Measurements from ENCODE around the gene ITPR1.

ITPR1 gene

DNA sequence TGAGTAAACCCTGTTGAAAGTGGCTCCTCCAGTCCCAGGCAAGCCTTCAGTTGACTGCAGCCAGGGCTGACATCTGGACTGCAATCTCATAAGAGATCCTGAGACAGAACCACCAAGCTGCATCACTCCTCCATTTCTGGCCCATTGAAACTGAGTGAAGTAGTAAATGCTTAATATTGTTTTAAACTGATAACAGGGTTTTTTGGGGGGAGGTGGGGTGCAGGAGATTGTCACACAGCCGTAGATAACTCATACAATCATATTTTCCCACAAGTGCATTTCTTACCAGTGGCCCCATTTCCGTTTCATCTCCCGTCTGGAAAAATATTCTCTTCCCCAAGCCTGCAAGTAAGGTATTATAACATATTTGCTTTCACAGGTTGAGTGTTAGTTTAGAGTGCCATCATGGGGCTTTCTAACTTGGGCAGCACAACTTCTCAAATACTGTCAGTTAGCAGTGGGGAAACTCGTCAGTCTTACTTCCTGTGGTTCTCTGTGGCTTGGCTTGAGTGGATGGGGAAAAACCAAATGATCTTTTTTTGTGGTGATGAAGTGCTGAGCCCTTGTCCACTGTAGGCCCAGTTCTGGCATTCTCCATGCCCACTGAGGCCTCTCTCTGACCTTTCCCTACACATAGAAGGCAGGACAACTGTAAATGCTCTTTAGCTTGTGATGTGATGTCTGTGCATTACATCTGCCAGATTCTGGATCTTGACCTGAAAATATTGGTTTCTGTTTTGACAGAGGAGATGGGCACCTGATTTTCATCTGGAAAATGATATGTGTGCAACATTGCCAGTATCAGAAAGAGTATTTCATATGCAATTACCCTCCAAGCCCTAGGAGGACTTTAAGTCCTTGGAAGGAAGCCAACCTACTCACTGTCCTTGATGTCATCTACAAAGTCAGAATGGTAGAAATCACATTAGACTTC is 396.0 kb downstream of the ITPR1 start:
- DNase-seq (ENCODE audit: low spot score), result peak; percentile 53
- TF ChIP-seq, protein P1, sequence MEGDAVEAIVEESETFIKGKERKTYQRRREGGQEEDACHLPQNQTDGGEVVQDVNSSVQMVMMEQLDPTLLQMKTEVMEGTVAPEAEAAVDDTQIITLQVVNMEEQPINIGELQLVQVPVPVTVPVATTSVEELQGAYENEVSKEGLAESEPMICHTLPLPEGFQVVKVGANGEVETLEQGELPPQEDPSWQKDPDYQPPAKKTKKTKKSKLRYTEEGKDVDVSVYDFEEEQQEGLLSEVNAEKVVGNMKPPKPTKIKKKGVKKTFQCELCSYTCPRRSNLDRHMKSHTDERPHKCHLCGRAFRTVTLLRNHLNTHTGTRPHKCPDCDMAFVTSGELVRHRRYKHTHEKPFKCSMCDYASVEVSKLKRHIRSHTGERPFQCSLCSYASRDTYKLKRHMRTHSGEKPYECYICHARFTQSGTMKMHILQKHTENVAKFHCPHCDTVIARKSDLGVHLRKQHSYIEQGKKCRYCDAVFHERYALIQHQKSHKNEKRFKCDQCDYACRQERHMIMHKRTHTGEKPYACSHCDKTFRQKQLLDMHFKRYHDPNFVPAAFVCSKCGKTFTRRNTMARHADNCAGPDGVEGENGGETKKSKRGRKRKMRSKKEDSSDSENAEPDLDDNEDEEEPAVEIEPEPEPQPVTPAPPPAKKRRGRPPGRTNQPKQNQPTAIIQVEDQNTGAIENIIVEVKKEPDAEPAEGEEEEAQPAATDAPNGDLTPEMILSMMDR (IDR thresholded peaks at IDR 0.05; ENCODE audit: extremely low read depth, missing control alignments), result peak; percentile 18

DNA sequence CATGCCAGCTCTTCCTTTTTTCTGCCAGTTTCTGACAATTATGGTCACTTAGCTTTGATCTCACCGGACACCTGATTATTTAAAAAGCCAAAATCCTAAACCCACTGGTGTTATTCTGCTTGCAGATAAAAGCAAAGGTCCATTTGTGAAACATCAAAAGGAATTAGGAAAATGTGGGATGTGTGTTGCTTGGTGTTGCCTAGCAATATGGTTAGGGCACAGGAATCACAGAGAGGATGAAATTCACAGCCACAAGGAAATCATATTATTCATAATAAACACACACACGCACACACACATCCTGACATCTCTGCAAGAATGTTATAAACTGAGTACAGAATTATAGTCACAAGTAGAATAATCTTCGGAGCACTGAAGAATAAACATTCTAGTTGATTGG is 396.7 kb downstream of the ITPR1 start:
- TF ChIP-seq, protein P1 (IDR thresholded peaks at IDR 0.05; ENCODE audit: extremely low read depth, missing control alignments), result no peak
- DNase-seq (ENCODE audit: low spot score), result no peak

DNA sequence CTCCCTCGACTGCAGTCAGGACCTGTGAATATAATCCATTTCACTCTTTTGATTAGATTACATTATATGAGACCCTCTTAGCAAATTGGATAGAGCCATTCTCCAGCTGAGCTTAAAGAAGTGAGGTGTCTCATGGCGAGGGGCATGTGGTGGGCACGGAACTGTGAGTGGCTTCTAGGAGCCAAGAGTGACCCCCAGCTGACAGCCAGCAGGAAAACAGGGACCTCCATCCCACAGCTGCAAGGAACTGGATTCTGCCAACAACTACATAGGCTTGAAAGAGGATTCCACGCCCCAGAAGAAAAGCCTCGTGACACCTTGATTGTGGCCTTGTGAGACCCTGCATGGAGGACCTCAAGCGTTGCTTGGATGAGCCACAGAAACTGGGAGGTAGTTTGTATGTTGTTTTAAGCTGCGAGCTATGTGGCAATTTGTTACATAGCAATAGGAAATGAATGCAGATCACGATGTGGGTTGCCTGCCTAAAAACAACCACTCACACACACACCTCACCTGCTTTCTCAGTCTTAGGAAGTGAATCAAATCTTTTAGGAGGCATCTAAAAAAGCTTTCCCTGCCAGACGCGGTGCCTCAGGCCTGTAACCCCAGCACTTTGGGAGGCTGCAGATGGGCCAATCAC is 401.9 kb downstream of the ITPR1 start:
- no peak for DNase-seq (ENCODE audit: low spot score)
- TF ChIP-seq, protein P1 (IDR thresholded peaks at IDR 0.05; ENCODE audit: extremely low read depth, missing control alignments), result no peak

DNA sequence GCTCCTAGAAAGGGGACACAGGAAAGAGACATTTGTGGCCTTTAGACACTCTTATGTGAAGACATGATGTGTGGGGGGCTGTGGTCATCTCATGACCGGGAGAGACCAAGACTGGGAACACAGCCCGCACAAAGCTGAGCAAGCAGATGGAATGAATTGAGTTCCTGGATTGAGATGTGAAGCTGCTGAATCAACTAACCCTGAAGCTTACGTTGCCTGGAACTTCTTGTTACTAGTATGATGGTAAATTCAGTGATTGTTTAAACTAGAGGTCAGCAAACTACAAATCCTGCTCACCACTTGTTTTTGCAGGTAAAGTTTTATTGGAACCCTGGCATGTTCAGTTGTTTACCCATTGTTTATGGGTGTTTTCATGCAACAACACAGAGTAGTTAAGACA is 402.7 kb downstream of the ITPR1 start:
- TF ChIP-seq, protein P1 (IDR thresholded peaks at IDR 0.05; ENCODE audit: extremely low read depth, missing control alignments), result no peak
- DNase-seq (ENCODE audit: low spot score), result no peak

Measured in GM20000 (cell line).